Islet precursor cell (in vitro differentiated cells): Measurements from ENCODE around the gene HSD3B2.

Experiments
- DNase-seq: peaks from one replicate; pipeline ENCODE4 v3.0.0-alpha.2; 2018

The HSD3B2 gene

GRCh38 chr1:119404736-119405135 lies 10.2 kb upstream of the HSD3B2 start:
- no peak for DNase-seq

DNA sequence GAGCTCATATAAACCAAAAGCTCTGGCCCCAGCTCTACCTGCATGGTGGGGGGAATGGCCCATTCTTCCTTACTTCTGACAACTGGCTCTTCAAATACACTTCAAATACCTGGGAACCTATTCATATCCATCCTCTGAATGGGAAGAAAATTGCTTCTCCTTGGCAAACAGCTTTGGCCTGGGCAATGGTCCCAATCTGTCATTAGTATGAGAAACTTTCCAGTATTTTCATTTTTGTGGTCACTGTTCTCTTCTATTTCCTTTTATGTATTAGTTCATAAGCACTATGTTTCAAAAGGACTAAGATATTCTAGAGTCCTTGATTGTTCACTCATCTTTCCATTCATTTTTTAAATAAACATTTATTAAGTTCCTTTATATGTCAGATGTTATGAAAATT lies 5.2 kb upstream of the HSD3B2 start:
- no peak for DNase-seq

GRCh38 chr1:119410961-119411360 lies 4.0 kb upstream of the HSD3B2 start:
- no peak for DNase-seq

GRCh38 chr1:119416006-119416640 lies 1.2 kb downstream of the HSD3B2 start:
- no peak for DNase-seq

DNA sequence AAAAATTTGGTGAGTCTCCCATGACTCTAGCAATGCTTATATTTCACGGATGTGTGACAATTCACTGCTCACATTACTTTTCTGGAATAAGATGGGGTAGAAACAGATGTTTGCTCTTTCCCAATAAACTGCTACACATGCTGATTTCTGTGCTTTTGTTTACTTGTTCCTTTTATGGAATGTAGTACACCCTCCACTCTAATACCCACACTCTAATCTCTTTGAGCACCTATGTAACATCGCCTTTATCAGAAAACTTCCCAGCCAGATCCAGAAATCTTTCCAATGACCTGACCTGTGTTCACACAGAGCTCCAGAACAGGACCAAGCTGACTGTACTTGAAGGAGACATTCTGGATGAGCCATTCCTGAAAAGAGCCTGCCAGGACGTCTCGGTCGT lies 4.2 kb downstream of the HSD3B2 start:
- DNase-seq = no peak

DNA sequence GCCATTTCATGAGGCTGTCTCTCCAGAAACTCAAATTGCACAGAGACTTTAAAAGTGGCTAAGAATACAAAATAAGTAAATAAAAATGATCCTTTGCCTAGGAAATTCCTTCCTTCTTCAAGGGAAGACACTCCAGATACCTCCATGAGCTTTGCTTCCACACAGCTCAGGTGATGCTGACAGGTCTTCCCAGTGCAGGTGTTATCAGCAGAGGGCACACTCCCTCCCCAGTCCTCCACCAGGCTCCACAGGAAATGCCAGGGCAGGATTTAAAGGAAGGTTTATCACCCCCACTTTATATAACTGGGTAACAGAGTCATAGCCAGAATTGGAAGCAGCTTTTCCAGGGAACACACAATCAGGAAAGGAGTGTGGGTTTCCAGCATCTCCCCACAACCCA lies 5.7 kb downstream of the HSD3B2 start:
- DNase-seq = no peak

DNA sequence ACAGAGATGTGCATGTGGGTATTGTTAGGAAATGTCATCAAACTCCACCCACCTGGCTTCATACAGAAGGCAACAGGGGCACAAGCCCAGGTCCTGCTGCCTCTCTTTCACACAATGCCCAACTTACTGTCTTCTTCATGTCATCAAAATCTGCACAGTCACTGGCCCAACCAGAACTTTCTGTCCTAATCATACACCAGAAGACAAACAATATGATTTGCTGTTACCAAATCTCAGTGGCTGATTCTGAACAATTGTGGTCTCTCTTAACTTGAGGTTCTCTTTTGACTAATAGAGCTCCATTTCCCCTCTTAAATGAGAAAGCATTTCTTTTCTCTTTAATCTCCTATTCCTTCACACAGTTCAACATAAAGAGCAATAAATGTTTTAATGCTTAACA lies 7.7 kb downstream of the HSD3B2 start:
- DNase-seq = no peak

DNA sequence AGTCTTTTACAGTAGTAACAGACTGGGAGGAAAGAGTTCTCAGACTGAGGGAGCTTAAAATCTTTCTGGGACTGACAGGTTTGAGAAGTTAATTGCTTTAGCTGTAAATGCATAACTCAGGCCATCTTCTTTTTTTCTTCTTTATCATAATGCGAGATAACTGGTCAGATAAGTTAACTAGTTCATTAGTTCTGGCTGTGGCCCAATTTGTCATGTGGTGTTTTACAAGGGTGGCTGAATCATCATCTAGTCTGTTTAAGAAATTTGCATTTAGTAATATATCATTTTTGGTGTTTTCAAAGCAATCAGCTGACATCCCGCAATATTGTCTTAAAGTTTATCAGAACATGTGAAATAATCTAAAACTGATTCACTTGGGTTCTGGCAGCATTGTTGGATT lies 14.0 kb downstream of the HSD3B2 start:
- DNase-seq = peak; percentile 6

DNA sequence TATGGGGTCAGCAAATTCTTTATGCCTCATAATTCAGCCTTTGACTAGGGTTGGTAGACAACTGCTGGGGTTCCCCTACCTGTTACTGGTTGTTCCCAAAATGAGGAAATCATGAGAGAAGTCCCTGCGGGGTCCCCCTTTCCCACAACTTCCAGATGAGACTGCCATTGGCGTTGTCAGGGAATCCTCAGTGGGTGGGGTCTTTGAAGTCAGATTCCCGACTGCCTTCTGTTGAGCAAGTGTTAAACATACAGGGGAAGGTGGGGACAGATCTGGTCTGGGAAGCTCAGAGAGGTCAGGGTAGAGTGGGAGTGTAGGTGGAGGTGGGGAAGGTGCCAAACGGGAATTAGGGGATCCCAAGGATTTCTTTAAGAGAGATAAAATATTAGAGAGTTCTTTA lies 14.7 kb downstream of the HSD3B2 start:
- peak; percentile 37 for DNase-seq

GRCh38 chr1:119430486-119430885 lies 15.5 kb downstream of the HSD3B2 start:
- peak; percentile 32 for DNase-seq

GRCh38 chr1:119431836-119432235 lies 16.9 kb downstream of the HSD3B2 start:
- DNase-seq = no peak

- DNase-seq = no peak
Observed at GRCh38 chr1:119435052-119435451, 20.1 kb downstream of the HSD3B2 start.

DNA sequence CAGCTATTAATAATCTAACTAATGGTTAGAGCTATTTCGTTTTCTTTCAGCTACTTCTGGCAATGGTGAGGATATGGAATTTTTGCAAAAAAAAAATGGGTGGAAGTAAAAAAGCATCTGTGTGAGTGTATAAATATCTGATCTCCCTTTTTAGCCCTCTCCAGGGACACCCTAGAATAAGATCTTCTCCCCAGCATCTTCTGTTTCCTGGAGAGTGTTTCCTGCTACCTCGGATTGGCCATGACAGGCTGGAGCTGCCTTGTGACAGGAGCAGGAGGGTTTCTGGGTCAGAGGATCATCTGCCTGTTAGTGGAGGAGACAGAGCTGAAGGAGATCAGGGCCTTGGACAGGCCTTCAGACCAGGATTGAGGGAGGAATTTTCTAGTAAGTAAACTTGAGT lies 23.8 kb downstream of the HSD3B2 start:
- no peak for DNase-seq

GRCh38 chr1:119440721-119441307 lies 25.9 kb downstream of the HSD3B2 start:
- peak; percentile 58 for DNase-seq

DNA sequence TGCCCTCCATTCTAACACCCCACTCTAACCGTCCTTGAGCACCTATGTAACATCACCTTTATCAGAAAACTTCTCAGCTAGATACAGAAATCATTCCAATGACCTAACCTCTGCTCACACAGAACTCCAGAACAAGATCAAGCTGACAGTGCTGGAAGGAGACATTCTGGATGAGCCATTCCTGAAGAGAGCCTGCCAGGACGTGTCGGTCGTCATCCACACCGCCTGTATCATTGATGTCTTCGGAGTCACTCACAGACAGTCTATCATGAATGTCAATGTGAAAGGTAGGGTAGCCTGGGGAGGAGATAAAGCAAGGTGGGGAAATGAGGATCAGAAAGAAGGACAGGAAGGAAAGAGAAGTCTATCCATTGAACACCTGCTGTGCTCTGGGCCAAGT lies 27.8 kb downstream of the HSD3B2 start:
- no peak for DNase-seq

GRCh38 chr1:119446321-119446720 lies 31.4 kb downstream of the HSD3B2 start:
- no peak for DNase-seq

GRCh38 chr1:119447344-119448126 lies 32.6 kb downstream of the HSD3B2 start:
- DNase-seq = no peak

- no peak for DNase-seq
Observed at GRCh38 chr1:119448127-119448511, 33.2 kb downstream of the HSD3B2 start.

- DNase-seq = peak; percentile 64
Observed at GRCh38 chr1:119449971-119450370, 35.0 kb downstream of the HSD3B2 start.

DNA sequence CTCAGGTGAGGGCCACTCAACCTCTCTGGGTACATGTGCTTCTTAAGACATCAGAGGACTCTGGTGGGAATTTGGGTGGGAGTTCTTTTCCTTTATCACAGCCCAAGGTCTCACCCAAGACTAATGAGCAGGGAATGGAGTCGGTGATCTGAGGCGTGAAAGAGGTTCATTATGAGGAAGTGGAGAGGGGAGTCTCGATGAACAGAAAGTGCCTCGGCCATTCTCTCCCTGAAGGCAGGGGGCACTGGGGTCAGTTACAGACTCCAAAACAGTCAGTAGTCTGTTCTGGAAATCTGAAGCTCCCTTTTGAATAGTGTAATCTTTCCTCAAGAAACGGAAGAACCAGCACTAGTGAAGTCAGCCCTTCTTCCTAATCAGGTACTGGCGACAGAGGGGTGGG lies 36.2 kb downstream of the HSD3B2 start:
- DNase-seq = no peak

- DNase-seq = no peak
Observed at GRCh38 chr1:119452091-119452490, 37.1 kb downstream of the HSD3B2 start.

DNA sequence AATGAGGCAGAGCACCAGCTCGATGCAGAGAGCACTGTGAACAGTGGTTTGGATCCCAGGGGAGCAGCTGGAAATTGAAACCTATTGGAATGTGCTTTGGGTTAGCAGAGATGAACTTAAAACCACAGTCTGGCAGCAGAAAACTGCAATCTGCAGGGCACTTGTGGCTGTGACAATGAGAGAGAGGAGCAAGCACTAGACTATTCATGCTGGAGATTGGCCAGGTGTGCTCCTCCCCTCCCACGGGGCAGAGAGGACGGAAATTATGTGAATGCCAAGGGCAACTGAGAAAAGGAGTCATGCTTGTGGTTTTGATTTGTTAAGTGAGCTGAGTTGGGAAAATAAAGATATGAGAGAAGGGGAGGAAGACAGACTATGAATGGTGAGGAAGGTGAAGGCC lies 38.1 kb downstream of the HSD3B2 start:
- DNase-seq = no peak

GRCh38 chr1:119462964-119463363 lies 48.0 kb downstream of the HSD3B2 start:
- no peak for DNase-seq

- no peak for DNase-seq
Observed at GRCh38 chr1:119463569-119463968, 48.6 kb downstream of the HSD3B2 start.
